Right lobe of liver (tissue), 4 donors: ENCODE results near the gene NDUFC2.

Experiments
- CTCF ChIP-seq, 4 donors: fragments of 200-600 bp in 3 of 4; fragments of 450-650 bp in 1 of 4; IDR thresholded peaks; one replicate each; pipeline versions ENCODE4 v1.5.1 to v1.8.0; 2016 to 2022; ENCODE audit warnings: antibody characterized with exemption in 4 of 4, mild to moderate bottlenecking in 2 of 4
- POLR2A ChIP-seq: fragments of 450-650 bp; IDR thresholded peaks from one replicate; pipeline ENCODE4 v1.6.1; 2017; ENCODE audit warnings: antibody characterized with exemption, mild to moderate bottlenecking
- donor health status: DM: no; HTN: no; CAD: no.
- donor health status: DM: no; HTN: no; CAD: no.
- donor health status: DM: no; HTN: yes; CAD: no.

GRCh38 chr11:78071717-78072116, 7.9 kb downstream of the NDUFC2 start:
- TF ChIP-seq POLR2A (no peak), CTCF (IDR thresholded peaks at IDR 0.05) (no peak)
